Thymus (tissue), 11 donors: ENCODE measurements around the gene AKR7A2. TPM values are rescaled to one million over a fixed set of nuclear protein-coding genes. Genes with fewer than 3 reads are reported as not detected.
"Not testable (repeated sequence)": the region's sequence is repeated elsewhere in the genome, so short reads cannot be mapped to it uniquely, and the experiment has no call there.

Experiments used
- DNase-seq, 9 donors: peaks; one replicate each; pipeline ENCODE4 v3.0.0-alpha.2; 2013; ENCODE audit warnings: low spot score in 9 of 9, low read depth in 6 of 9, missing footprints in 1 of 9
- H3K27ac ChIP-seq, 2 donors: one replicate each; pipeline ENCODE4 v1.5.1; 2013; ENCODE audit warnings: control low read depth in 1 of 2, low read depth in 1 of 2, low read length in 1 of 2, mild to moderate bottlenecking in 1 of 2, moderate library complexity in 1 of 2
- H3K27me3 ChIP-seq, 2 donors: one replicate each; pipeline ENCODE4 v1.5.1; 2013; ENCODE audit warnings: low read length in 1 of 2; ENCODE audit not compliant: control insufficient read depth in 2 of 2, insufficient read depth in 1 of 2
- H3K36me3 ChIP-seq, 2 donors: one replicate each; pipeline ENCODE4 v1.5.1; 2013; ENCODE audit warnings: low read length in 1 of 2, mild to moderate bottlenecking in 1 of 2, moderate library complexity in 1 of 2; ENCODE audit not compliant: control insufficient read depth in 2 of 2, insufficient read depth in 2 of 2
- H3K4me1 ChIP-seq, 2 donors: one replicate each; pipeline ENCODE4 v1.5.1; 2013; ENCODE audit warnings: low read length in 2 of 2; ENCODE audit not compliant: control insufficient read depth in 2 of 2, insufficient read depth in 2 of 2
- H3K4me3 ChIP-seq, 2 donors: one replicate each; pipeline ENCODE4 v1.5.1; 2013; ENCODE audit warnings: low read length in 2 of 2, control low read depth in 1 of 2, mild to moderate bottlenecking in 1 of 2
- H3K9me3 ChIP-seq, 2 donors: one replicate each; pipeline ENCODE4 v1.5.1; 2013; ENCODE audit warnings: low read length in 1 of 2, mild to moderate bottlenecking in 1 of 2; ENCODE audit not compliant: control insufficient read depth in 2 of 2, insufficient read depth in 1 of 2
- WGBS: extraction: QIAGEN DNeasy Blood & Tissue Kit; methylation state at CpG from one replicate; pipeline ENCODE4 v1.1.7; 2013; 5-methylcytosine and 5-hydroxymethylcytosine counted together
- polyA plus RNA-seq: library from polyadenylated mRNA; stranded (reverse); fragments of 200-250 nt; gene quantifications from one replicate; pipeline ENCODE4 v1.2.3, GENCODE V29; 2013
- total RNA-seq: library from RNA; stranded (reverse); fragments of 120-200 nt; gene quantifications from one replicate; pipeline ENCODE4 v1.2.4, GENCODE V29; 2013
- donor health status: healthy.

The AKR7A2 gene
- total and polyA plus RNA-seq, 2 donors = 24.8 to 54.3 TPM

GRCh38 chr1:19306941-19307340, 5.0 kb downstream of the AKR7A2 start:
- Histone ChIP-seq H3K4me3 (no peak overlapping the region), H3K36me3 (peaks cover 31 to 57% of the 10 kb centered on the region in 2 donors), H3K9me3 (no peaks in the 10 kb centered on the region), H3K4me1 (peaks cover 5 to 9% of the 10 kb centered on the region in 2 donors), H3K27me3 (no peaks in the 10 kb centered on the region), H3K27ac (no peak overlapping the region)
- WGBS = 96% methylated on average over 6 of the region's 6 CpGs
- no peak for DNase-seq

- Histone ChIP-seq H3K4me1 (peaks cover 0 to 3% of the 10 kb centered on the region in 2 donors), H3K36me3 (peaks cover 31 to 57% of the 10 kb centered on the region in 2 donors), H3K9me3 (no peaks in the 10 kb centered on the region), H3K27me3 (no peaks in the 10 kb centered on the region), H3K27ac (no peak overlapping the region), H3K4me3 (no peak overlapping the region)
- 98% methylated on average over 11 of the region's 11 CpGs for WGBS
- DNase-seq = no peak
Observed at GRCh38 chr1:19305880-19306279, 6.1 kb downstream of the AKR7A2 start.

DNA sequence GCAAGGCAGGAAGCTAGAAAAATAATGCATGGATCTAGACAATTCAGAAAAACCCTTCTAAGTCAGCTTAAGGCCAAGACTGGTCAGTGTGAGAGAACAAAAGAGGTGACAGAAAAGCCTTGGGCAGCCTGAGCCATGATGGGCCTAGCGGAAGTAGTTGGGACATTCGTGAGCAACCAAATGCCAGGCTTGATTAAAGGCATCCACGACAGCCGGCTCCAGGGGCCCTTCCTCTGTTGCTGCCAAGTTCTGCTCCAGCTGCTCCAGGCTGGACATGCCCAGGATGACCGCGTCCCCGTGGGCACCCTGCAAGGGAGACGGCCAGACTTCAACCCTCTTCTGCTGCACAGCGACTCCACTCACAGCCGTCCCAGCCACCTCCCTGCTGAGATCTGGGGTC, 7.9 kb downstream of the AKR7A2 start:
- not testable (repeated sequence) for DNase-seq, H3K4me3 ChIP-seq, H3K4me1 ChIP-seq, H3K27ac ChIP-seq, H3K27me3 ChIP-seq, H3K9me3 ChIP-seq
- peaks cover 31 to 57% of the 10 kb centered on the region in 2 donors for H3K36me3 ChIP-seq
- 96% methylated on average over 10 of the region's 10 CpGs for WGBS

- peaks cover 2 to 10% of the 10 kb centered on the region in 2 donors for H3K9me3 ChIP-seq
- H3K27ac ChIP-seq = no peak overlapping the region
- peaks cover 9 to 25% of the 10 kb centered on the region in 2 donors for H3K36me3 ChIP-seq
- DNase-seq = no peak
- H3K4me1 ChIP-seq = no peaks in the 10 kb centered on the region
- no peaks in the 10 kb centered on the region for H3K27me3 ChIP-seq
- no peak overlapping the region for H3K4me3 ChIP-seq
- 96% methylated on average over 2 of the region's 2 CpGs for WGBS
Observed at GRCh38 chr1:19300211-19300610, 11.7 kb downstream of the AKR7A2 start.

DNA sequence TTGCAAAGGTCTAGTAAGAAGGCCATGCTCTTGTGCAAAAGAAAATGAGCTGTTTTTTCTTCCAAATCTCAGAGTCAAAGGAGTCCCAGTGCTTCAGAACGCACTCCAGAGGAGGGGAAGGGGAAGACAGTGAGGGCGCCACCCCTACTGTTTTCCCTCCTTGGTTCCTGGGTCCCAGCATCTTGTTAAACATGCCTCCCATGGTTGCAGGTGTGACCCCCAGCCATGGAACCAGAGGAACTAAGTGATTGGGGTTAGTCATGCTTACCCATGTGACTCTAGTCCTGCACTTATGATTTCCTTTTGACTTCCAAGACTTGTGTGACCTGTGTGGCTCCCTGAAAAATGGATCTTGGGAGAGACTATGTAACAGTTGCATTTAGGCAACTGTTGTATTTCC, 17.3 kb downstream of the AKR7A2 start:
- H3K27ac ChIP-seq = no peak overlapping the region
- peaks cover 6 to 31% of the 10 kb centered on the region in 2 donors for H3K9me3 ChIP-seq
- H3K36me3 ChIP-seq = peaks cover 0 to 3% of the 10 kb centered on the region in 2 donors
- no peaks in the 10 kb centered on the region for H3K4me1 ChIP-seq
- DNase-seq = no peak
- WGBS = 78% methylated on average over 2 of the region's 2 CpGs
- no peak overlapping the region for H3K4me3 ChIP-seq
- H3K27me3 ChIP-seq = peaks cover 0 to 2% of the 10 kb centered on the region in 2 donors

DNA sequence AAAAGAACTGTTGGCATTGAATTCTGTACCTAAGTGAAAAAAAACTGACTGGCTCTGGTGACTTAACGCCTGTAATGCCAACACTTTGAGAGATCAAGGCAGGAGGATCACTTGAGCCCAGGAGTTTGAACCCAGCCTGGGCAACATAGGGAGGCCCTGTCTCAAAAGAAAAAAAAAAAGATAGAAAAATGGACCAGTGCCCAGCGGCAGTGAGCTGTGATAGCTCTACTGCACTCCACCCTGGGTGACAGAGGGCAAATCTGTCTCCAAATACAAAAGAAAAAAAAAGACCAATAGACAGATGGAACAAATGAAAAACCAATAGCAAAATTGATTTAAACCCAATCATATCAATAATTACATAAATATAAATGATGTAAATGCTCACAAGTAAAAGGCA, 22.7 kb downstream of the AKR7A2 start:
- 81% methylated on average over 2 of the region's 2 CpGs for WGBS

DNA sequence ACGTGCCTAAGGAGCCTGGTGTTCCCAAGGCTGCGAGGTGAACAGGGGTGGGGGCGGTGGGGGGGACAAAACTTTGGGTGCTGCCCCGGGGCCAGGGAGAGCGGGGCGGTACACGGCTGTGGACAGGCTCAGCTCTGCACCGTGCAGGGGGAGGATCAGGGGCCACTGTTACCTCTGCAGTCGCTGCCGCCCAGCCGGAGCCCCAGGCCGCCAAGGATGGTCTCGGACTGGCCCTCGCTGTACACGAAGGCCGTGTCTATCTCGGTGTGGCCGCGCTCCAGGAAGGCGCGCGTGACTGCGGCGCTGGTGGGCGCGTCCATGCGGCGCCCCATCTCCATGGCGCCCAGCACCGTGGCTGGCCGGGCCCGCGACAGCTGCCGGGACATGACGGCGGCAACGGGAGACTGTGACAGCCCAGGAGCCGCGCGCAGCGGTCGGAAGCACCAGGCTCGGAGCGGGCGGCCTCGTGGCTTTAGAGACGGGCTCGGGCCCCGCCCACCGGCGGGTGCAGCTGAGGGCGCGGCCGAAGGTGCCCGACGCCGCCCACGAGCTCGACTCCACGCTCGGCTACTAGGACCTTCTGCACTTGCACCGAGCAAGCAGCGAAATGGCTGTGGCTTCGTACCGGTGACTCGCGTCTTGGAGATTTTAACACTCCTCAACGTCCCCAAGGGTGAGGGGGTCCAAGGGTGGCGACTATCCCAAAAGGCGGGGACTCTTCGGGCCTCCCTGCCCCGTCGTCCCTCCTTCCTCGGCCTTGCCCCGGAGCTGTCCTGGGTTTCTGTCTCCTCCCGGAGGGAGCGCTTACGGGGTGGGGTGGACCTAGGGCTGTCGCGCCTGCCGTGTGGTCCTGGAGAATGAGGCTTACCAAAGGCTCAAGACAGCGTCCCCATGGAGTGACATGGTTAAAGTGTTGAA, 23.4 kb downstream of the AKR7A2 start, which contains the start of gene AKR7A3:
Gene AKR7A3 (minus strand): TSS at position 447 of the 918 bp plus-strand sequence. CDS start 61 bp downstream, at position 386.
- not testable (repeated sequence) for H3K4me1 ChIP-seq, H3K27ac ChIP-seq, H3K9me3 ChIP-seq, H3K36me3 ChIP-seq
- Histone ChIP-seq H3K27me3 (peaks cover 0 to 19% of the 10 kb centered on the region in 2 donors), H3K4me3 (peak within 1 kb of the TSS; percentile 22 to 33)
- WGBS = 26% methylated on average over 71 of the region's 82 CpGs
- peak in 5 of 9 donors; percentile 26 to 62 (median 45) for DNase-seq

More for the DNA sequence above, 22.7 kb downstream of the AKR7A2 start:
- DNase-seq = no peak
- Histone ChIP-seq H3K27me3 (peaks cover 0 to 19% of the 10 kb centered on the region in 2 donors), H3K4me3 (peak overlapping the region in 1 of 2 donors; percentile 22), H3K9me3 (peaks cover 0 to 12% of the 10 kb centered on the region in 2 donors), H3K27ac (no peak overlapping the region), H3K4me1 (peaks cover 3 to 6% of the 10 kb centered on the region in 2 donors), H3K36me3 (no peaks in the 10 kb centered on the region)

DNA sequence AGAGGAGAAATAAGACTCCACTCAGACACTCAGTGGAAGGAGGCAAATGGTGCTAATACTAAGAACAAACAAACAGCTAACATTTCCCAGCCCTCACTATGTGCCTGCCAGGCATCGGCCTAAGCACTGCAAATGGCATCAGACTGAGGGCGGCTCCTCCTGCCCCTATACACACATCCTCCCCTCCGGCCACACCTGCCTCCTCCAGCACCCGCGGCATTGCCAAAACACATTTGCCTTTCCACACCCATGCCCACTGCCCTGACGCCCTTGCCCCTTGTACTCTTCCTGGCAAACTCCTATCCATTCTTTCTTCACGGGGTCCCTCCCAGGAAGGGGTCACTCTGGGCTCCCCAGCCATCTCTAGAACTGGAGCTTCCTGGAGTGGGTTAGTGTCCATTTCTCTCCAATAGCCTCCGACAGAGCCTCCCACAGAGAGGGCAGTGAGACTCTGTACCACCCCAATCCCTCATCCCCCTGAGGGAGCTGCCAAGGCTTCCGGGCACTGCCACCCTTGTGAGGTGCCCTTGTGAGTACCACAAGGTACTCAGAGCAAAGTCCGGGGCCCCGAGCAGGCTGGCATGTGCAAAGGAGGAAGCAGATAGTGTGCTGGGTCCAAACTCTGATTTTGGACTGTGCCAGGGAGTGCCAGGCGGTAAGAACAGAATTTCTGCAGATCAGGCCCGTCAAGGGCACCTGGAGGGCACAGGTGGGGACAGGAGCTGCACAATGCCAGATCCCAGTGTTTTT, 24.3 kb downstream of the AKR7A2 start:
- H3K4me3 ChIP-seq = no peak overlapping the region
- peaks cover 3 to 6% of the 10 kb centered on the region in 2 donors for H3K4me1 ChIP-seq
- DNase-seq = no peak
- 96% methylated on average over 13 of the region's 13 CpGs for WGBS
- no peak overlapping the region for H3K27ac ChIP-seq
- H3K27me3 ChIP-seq = peaks cover 0 to 19% of the 10 kb centered on the region in 2 donors
- H3K36me3 ChIP-seq = no peaks in the 10 kb centered on the region
- peaks cover 0 to 1% of the 10 kb centered on the region in 2 donors for H3K9me3 ChIP-seq

DNA sequence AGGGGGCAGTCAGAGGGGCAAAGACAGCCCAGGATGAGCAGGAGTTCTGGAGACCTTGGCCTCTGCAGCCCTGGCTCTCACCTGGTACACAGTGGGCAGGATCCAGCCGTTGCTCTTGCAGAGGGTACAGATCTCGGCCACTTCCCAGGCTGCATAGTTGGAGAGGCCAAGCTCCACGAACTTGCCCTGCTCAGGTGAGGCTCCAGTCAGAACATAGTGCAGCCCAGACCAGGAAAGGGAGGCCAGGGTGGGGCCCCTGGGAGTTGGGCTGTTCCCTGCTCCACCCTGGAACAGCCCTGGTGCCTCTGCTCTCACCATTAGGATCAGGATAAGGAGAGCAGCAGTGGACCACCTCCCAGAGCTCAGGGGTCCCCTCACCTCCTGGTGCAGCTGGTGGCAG, 26.1 kb downstream of the AKR7A2 start:
- not testable (repeated sequence) for H3K4me3 ChIP-seq, DNase-seq, H3K27ac ChIP-seq, H3K36me3 ChIP-seq, H3K4me1 ChIP-seq, H3K9me3 ChIP-seq
- 97% methylated on average over 3 of the region's 3 CpGs for WGBS
- peaks cover 0 to 19% of the 10 kb centered on the region in 2 donors for H3K27me3 ChIP-seq
